ENCODE data around the gene ERMAP.

Gene ERMAP

DNA sequence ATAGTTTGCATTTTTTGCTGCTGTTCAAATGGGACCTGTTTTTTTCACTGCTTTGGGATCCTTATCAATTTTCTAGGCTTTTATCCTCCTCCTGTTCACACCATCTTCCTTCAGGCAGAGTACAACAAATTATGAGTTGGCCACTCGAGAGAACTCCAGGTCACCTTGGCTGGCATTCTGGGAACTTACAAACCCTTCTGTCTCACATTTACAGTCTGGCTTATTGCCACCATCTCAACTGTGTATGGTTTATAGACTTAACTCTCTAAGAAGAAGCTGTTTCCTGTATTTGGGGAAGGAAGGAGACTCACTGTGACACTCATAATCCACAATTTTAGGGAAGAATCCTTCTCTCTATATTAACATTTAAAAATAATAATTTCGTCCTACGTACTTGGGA is 24.1 kb downstream of the ERMAP start:
- TF ChIP-seq MYC (IDR thresholded peaks at IDR 0.05; ENCODE audit: low read depth, low read length) (no peak), POLR2A (IDR thresholded peaks at IDR 0.05; ENCODE audit: extremely low read depth, insufficient read length) (no peak)
- TF ChIP-seq, protein P1, sequence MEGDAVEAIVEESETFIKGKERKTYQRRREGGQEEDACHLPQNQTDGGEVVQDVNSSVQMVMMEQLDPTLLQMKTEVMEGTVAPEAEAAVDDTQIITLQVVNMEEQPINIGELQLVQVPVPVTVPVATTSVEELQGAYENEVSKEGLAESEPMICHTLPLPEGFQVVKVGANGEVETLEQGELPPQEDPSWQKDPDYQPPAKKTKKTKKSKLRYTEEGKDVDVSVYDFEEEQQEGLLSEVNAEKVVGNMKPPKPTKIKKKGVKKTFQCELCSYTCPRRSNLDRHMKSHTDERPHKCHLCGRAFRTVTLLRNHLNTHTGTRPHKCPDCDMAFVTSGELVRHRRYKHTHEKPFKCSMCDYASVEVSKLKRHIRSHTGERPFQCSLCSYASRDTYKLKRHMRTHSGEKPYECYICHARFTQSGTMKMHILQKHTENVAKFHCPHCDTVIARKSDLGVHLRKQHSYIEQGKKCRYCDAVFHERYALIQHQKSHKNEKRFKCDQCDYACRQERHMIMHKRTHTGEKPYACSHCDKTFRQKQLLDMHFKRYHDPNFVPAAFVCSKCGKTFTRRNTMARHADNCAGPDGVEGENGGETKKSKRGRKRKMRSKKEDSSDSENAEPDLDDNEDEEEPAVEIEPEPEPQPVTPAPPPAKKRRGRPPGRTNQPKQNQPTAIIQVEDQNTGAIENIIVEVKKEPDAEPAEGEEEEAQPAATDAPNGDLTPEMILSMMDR (IDR thresholded peaks at IDR 0.05; ENCODE audit: low read depth, low read length): no peak
- TF ChIP-seq, protein P2, sequence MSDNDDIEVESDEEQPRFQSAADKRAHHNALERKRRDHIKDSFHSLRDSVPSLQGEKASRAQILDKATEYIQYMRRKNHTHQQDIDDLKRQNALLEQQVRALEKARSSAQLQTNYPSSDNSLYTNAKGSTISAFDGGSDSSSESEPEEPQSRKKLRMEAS (IDR thresholded peaks at IDR 0.05; ENCODE audit: low read depth, low read length): no peak
- no peak overlapping the region for H3K4me3 ChIP-seq (ENCODE audit: low read depth, low read length)
- no peak for DNase-seq (ENCODE audit: low read depth)

DNA sequence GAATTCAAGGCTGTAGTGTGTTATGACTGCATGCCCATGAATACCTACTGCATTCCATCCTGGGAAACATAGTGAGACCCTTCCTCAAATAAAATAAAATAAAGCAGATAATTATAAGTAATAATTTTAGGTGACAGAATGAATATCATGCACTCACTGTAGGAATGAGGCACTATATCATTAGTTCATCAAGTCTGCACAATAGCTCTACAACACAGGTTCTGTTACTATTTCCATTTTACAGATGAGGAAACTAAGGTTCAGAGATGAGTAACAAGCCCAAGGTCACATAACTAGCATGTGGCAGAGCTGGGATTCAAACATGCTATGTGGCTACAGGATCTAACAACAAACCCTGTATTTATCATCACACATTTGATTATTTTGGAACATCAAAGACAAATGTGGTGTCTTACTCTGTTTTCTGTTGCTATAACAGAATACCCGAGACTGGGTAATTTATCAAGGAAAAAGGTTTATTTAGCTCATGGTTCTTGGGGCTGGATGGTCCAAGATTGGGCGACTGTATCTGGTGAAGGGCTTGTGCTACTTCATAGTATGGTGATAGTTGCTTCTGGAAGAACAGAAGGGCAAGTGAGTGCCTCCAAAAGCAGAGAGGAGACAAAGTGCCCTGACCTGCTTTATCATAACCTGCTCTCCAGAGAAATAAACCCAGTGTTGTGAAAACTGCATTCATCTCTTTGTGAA is 24.7 kb downstream of the ERMAP start:
- no peak overlapping the region for H3K4me3 ChIP-seq (ENCODE audit: low read depth, low read length)
- no peak for DNase-seq (ENCODE audit: low read depth)
- TF ChIP-seq, protein P1 (IDR thresholded peaks at IDR 0.05; ENCODE audit: low read depth, low read length): no peak
- TF ChIP-seq MYC (IDR thresholded peaks at IDR 0.05; ENCODE audit: low read depth, low read length): no peak
- no peak for TF ChIP-seq POLR2A (IDR thresholded peaks at IDR 0.05; ENCODE audit: extremely low read depth, insufficient read length)
- TF ChIP-seq, protein P2 (IDR thresholded peaks at IDR 0.05; ENCODE audit: low read depth, low read length): no peak

DNA sequence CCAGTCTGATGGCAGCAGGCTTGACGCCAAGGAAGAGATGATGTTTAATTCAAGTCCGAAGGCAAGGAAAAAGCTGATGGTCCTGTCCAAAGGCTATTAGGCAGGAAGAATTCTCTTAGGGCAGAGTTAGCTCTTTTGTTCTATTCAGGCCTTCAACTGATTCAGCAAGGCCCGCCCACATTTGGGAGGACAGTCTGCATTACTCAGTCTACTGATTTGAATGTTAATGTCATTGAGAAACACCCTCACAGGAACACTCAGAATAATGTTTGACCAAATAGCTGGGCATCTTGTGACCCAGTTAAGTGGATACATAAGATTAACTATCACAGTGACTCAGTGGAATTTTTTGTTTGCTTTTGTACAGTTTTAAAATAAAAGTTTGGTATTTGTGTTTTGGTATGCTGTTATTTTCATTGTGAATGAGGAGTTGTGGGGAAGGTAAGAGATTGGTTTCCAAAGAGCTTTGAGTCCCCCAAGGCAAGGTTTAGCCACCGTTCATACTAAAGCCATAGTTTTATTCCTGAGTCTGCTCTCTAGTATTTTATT is 27.7 kb downstream of the ERMAP start:
- TF ChIP-seq, protein P1 (IDR thresholded peaks at IDR 0.05; ENCODE audit: low read depth, low read length): no peak
- no peak for TF ChIP-seq POLR2A (IDR thresholded peaks at IDR 0.05; ENCODE audit: extremely low read depth, insufficient read length)
- no peak for TF ChIP-seq MYC (IDR thresholded peaks at IDR 0.05; ENCODE audit: low read depth, low read length)
- TF ChIP-seq, protein P2 (IDR thresholded peaks at IDR 0.05; ENCODE audit: low read depth, low read length): no peak
- peak; percentile 12 for DNase-seq (ENCODE audit: low read depth)
- no peak overlapping the region for H3K4me3 ChIP-seq (ENCODE audit: low read depth, low read length)

DNA sequence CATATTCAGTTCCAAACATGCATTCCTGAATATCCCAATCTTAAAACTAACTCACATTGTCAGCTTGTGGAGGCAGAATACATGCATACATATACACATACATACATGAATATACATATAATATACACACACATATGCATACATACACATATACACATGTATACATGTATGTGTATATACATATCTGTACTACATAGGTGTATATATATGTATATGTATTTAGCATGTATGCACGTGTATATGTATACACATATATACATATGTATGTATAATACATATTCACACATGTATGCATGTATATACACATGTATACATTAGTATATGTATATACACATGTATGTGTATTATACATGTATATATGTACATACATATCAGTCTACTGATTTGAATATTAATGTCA is 28.3 kb downstream of the ERMAP start:
- DNase-seq (ENCODE audit: low read depth): no peak
- no peak for TF ChIP-seq POLR2A (IDR thresholded peaks at IDR 0.05; ENCODE audit: extremely low read depth, insufficient read length)
- TF ChIP-seq, protein P1 (IDR thresholded peaks at IDR 0.05; ENCODE audit: low read depth, low read length): no peak
- TF ChIP-seq, protein P2 (IDR thresholded peaks at IDR 0.05; ENCODE audit: low read depth, low read length): no peak
- no peak for TF ChIP-seq MYC (IDR thresholded peaks at IDR 0.05; ENCODE audit: low read depth, low read length)
- H3K4me3 ChIP-seq (ENCODE audit: low read depth, low read length): peak overlapping the region; percentile 87

DNA sequence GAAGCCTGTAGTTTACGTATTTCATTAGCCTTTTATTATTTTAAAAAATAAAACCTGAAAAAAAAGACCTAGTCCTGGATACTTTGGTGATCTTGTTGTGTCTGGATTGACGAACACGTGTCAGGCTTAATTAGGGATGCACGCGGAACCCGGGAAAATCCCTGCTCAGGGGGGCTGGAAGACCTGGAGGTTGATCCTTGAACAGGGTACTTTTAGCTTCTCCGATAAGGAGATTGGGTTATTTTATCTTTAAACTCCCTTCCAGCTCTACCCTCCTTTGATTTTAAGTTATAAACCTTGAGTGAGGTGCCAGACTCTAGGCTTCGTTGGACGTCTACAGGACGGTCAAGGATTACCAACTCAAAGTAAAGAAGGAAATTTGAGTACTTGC is 28.9 kb downstream of the ERMAP start:
- H3K4me3 ChIP-seq (ENCODE audit: low read depth, low read length): peak overlapping the region; percentile 87
- DNase-seq (ENCODE audit: low read depth): no peak
- TF ChIP-seq, protein P1 (IDR thresholded peaks at IDR 0.05; ENCODE audit: low read depth, low read length): no peak
- TF ChIP-seq MYC (IDR thresholded peaks at IDR 0.05; ENCODE audit: low read depth, low read length) (no peak), POLR2A (IDR thresholded peaks at IDR 0.05; ENCODE audit: extremely low read depth, insufficient read length) (no peak)
- TF ChIP-seq, protein P2 (IDR thresholded peaks at IDR 0.05; ENCODE audit: low read depth, low read length): no peak

Measured in NB4 (cell line).